Ovary (tissue), 3 donors: ENCODE results near the gene RBPJ.

Source experiments
- EP300 ChIP-seq: sonication (generic); formaldehyde crosslinking; IDR thresholded peaks from one replicate; pipeline ENCODE4 v1.6.1; 2017; ENCODE audit warnings: antibody characterized with exemption
- POLR2A ChIP-seq: fragments of 450-650 bp; IDR thresholded peaks from one replicate; pipeline ENCODE4 v1.6.1; 2017; ENCODE audit warnings: antibody characterized with exemption, mild to moderate bottlenecking, moderate library complexity
- TF ChIP-seq, protein P1 (sequence below), 3 donors: fragments of 450-650 bp in 2 of 3; fragments of 200-600 bp in 1 of 3; IDR thresholded peaks; one replicate each; pipeline versions ENCODE4 v1.5.1 to v1.8.0; 2016 to 2022; ENCODE audit warnings: antibody characterized with exemption in 3 of 3, mild to moderate bottlenecking in 1 of 3
- donor health status: DM: no; HTN: no; CAD: no.

DNA sequence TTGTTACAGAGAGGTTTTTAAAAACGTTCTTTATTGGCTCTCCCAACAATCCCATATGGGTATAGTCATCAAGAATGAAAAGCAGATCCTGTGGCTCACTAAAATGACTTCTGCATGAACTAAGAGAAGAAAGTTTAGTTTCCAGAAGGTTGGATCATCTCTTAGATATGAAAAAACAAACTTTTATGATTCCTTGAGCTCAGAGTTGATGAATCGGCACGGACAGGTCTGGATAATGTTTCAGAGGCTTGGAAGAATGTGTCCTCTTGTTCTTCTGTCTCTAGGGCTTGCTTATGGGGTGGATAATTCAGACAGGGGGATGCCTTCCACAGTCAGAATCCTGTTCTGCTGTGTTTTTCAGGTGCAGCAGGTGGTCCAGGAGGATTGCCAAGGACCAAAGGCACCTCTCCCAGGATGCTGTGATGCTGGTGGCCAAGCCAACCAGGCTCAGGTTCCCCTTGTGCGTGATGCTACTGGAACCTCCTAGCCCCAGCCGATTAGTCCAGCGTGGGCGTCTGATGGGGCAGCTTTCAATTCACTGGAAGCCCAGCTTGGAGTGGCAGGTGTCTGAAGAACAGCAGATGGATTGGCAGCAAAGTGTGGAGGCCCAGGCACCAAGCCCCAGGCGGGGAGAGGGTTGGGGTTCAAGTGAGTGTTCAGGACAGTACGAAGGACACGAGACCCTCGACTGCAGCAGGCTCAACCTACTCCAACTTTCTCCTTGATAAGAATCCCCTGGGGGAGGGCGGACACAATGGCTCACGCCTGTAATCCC, 139.1 kb downstream of the RBPJ start:
- TF ChIP-seq POLR2A (no peak), EP300 (no peak)
- TF ChIP-seq, protein P1, sequence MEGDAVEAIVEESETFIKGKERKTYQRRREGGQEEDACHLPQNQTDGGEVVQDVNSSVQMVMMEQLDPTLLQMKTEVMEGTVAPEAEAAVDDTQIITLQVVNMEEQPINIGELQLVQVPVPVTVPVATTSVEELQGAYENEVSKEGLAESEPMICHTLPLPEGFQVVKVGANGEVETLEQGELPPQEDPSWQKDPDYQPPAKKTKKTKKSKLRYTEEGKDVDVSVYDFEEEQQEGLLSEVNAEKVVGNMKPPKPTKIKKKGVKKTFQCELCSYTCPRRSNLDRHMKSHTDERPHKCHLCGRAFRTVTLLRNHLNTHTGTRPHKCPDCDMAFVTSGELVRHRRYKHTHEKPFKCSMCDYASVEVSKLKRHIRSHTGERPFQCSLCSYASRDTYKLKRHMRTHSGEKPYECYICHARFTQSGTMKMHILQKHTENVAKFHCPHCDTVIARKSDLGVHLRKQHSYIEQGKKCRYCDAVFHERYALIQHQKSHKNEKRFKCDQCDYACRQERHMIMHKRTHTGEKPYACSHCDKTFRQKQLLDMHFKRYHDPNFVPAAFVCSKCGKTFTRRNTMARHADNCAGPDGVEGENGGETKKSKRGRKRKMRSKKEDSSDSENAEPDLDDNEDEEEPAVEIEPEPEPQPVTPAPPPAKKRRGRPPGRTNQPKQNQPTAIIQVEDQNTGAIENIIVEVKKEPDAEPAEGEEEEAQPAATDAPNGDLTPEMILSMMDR (IDR thresholded peaks at IDR 0.05) = no peak
